ENCODE data around the gene STAT6.
"Not testable (repeated sequence)": the region's sequence is repeated elsewhere in the genome, so short reads cannot be mapped to it uniquely, and the experiment has no call there.

The STAT6 gene

DNA sequence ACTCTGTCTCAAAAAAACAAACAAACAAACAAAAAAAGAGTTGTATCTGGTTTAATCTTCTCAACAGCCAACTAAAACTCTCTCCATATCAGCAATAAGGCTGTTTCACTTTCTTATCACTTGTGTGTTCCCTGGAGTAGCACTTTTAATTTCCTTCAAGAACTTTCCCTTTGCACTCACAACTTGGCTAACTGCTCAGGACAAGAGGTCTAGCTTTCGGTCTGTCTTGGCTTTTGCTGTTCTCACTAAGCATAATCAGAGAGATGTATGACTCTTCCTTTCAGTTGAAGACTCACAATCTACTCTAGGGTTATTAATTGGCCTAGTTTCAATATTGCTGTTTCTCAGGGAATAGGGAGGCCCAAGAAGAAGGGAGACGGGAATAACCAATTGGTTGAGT, 44.9 kb downstream of the STAT6 start:
- DNase-seq (ENCODE audit: low read depth), result no peak
- H3K4me3 ChIP-seq (ENCODE audit: low read depth, low read length), result no peak overlapping the region
- TF ChIP-seq, protein P1, sequence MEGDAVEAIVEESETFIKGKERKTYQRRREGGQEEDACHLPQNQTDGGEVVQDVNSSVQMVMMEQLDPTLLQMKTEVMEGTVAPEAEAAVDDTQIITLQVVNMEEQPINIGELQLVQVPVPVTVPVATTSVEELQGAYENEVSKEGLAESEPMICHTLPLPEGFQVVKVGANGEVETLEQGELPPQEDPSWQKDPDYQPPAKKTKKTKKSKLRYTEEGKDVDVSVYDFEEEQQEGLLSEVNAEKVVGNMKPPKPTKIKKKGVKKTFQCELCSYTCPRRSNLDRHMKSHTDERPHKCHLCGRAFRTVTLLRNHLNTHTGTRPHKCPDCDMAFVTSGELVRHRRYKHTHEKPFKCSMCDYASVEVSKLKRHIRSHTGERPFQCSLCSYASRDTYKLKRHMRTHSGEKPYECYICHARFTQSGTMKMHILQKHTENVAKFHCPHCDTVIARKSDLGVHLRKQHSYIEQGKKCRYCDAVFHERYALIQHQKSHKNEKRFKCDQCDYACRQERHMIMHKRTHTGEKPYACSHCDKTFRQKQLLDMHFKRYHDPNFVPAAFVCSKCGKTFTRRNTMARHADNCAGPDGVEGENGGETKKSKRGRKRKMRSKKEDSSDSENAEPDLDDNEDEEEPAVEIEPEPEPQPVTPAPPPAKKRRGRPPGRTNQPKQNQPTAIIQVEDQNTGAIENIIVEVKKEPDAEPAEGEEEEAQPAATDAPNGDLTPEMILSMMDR (conservative IDR thresholded peaks at IDR 0.05; ENCODE audit: low read depth, low read length), result no peak

DNA sequence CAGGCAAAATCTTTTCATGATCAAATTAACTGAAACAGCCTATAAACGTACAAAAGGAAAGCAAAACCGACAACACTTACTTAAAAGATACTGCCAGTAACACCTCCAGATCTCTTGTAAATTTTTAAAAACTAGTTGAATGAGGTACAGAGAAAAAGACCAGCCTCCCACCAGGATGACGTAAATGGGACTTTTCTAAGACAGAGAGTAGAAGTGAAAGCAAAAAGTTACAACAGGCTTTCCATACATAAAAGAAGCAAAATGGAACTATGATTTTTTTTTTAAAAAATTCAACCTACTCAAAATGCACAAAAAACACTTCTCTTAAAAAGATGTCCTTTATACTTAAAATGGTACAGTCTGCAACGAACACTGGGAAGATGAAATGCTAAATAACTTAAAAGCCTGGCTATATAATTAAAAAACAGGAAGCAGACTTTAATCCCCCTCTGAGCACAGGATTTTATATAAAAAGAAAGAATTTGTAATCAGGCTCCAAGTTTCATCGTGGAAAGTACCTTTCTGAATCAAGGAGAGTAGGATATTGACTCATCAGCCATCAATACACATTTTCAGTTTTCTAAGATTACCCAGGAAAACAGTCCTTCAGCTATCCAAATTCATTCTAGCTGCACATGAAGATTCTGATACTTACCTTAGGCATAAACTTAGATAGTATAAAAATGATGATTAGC, 47.0 kb downstream of the STAT6 start:
- no peak overlapping the region for H3K4me3 ChIP-seq (ENCODE audit: low read depth, low read length)
- TF ChIP-seq, protein P1 (conservative IDR thresholded peaks at IDR 0.05; ENCODE audit: low read depth, low read length), result no peak
- no peak for DNase-seq (ENCODE audit: low read depth)

DNA sequence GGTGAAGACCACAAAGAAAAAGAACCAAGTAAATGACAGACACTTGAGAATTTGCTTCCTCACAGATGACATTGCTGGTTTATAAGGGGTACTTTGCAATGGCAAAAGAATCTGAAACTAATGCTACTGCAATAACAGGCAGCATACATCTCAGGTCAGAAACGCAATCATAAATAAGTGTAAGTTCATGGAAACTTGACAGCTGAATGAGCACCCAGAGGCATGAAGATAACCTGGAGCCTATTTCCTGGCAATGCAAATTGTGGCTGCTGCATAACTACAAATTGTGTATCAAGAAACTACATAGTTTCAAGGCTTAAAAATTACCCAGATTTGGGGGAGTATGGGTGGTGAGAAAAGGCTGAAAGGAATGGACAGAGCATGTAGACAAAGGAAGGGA, 52.7 kb downstream of the STAT6 start:
- H3K4me3 ChIP-seq (ENCODE audit: low read depth, low read length), result no peak overlapping the region
- DNase-seq (ENCODE audit: low read depth), result no peak
- TF ChIP-seq, protein P1 (conservative IDR thresholded peaks at IDR 0.05; ENCODE audit: low read depth, low read length), result no peak

DNA sequence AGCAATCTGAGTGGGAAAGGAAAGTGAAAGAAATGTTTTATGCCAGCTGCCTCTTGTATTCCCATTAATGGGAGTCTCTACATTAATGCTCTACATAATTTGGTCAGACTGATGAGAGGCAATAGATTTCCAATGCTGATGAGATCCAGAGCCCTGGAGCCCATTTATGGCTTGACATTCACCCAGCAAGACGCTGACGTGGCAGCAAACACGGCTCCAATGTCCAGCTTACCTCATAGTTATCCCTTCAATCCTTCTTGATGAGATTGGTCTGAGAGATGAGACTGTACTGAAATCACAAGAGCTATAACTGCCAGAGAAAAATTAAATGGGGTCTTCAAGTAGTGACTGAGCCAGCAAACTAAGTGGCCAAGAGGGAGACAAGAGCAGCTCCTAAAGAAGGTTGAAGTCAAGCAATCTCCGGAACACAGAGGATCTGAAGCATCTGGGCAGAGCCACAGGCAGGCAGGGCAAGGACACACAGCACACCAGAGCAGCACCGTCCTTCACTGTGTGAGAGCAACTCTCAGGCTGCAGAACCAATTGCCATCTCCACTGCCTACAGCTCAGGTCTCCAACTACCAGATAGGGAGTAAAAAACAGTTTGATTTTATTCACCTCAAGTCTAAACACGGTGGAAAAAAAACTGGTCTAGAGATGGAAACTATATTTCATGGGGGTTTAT, 54.0 kb downstream of the STAT6 start:
- TF ChIP-seq, protein P1 (conservative IDR thresholded peaks at IDR 0.05; ENCODE audit: low read depth, low read length), result no peak
- H3K4me3 ChIP-seq (ENCODE audit: low read depth, low read length), result no peak overlapping the region
- DNase-seq (ENCODE audit: low read depth), result no peak

DNA sequence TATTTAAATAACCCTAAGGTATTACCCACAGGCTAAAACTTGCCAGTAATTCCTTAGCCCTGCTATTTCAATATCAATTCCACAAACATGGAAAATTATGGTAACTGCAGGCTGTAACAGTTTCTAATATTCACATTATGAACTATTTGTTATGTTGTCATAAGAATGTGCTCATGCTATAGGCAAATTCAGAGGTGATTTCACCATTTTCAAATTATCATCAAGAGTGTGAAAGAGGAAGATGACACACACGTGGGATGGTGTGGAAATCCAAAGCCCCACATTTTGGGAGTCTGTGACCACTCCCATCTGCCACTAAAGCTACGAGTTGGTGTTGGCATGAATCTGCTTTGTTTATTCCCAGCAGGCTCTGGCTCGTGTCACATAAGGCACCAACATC, 55.3 kb downstream of the STAT6 start:
- no peak overlapping the region for H3K4me3 ChIP-seq (ENCODE audit: low read depth, low read length)
- TF ChIP-seq, protein P1 (conservative IDR thresholded peaks at IDR 0.05; ENCODE audit: low read depth, low read length), result no peak
- no peak for DNase-seq (ENCODE audit: low read depth)

DNA sequence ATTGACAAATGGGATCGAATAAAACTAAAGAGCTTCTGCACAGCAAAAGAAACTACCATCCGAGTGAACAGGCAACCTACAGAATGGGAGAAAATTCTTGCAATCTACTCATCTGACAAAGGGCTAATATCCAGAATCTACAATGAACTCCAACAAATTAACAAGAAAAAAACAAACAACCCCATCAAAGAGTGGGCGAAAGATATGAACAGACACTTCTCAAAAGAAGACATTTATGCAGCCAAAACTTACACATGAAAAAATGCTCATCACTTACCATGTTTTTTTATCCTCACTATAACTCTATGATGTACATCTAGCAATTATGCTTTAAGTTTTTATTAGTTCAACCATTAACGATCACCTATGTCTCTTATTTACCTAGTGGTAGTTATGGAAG, 57.3 kb downstream of the STAT6 start:
- H3K4me3 ChIP-seq (ENCODE audit: low read depth, low read length); DNase-seq (ENCODE audit: low read depth): not testable (repeated sequence)

DNA sequence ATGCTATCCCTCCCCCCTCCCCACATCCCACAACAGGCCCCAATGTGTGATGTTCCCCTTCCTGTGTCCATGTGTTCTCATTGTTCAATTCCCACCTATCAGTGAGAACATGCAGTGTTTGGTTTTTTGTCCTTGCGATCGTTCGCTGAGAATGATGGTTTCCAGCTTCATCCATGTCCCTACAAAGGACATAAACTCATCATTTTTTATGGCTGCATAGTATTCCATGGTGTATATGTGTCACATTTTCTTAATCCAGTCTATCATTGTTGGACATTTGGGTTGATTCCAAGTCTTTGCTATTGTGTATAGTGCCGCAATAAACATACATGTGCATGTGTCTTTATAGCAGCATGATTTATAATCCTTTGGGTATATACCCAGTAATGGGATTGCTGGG, 58.0 kb downstream of the STAT6 start:
- not testable (repeated sequence) for H3K4me3 ChIP-seq (ENCODE audit: low read depth, low read length); DNase-seq (ENCODE audit: low read depth)

DNA sequence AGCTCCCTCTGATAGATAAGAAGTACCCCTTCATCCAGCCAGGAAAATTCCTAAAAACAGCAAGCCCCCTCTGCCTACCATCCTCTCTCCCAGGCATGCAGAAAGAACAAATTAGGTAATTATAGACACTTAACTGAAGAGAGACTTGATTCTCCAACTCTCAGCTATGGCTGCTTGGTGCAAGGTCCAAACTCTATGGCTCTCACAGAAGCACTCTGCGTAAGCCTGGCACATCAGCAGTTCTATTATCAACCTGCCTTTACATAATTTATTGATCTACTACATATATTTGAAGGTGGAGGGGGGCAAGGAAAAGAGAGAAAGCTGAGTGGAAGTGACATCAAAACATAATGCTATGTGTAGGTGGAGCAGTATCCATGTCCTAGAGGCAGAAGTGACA, 60.2 kb downstream of the STAT6 start:
- TF ChIP-seq, protein P1 (conservative IDR thresholded peaks at IDR 0.05; ENCODE audit: low read depth, low read length), result no peak
- H3K4me3 ChIP-seq (ENCODE audit: low read depth, low read length), result no peak overlapping the region
- DNase-seq (ENCODE audit: low read depth), result no peak
